ENCODE results near the gene TRAF4.
"Not testable (repeated sequence)": the region's sequence is repeated elsewhere in the genome, so short reads cannot be mapped to it uniquely, and the experiment has no call there.

Gene TRAF4

GRCh38 chr17:28734712-28735241 is 9.0 kb upstream of the TRAF4 start:
- no peak for DNase-seq

GRCh38 chr17:28735242-28735722 is 8.5 kb upstream of the TRAF4 start:
- no peak for DNase-seq

- not testable (repeated sequence) for DNase-seq
Measured at GRCh38 chr17:28735913-28736769, 7.7 kb upstream of the TRAF4 start.

GRCh38 chr17:28737316-28737715 is 6.5 kb upstream of the TRAF4 start:
- no peak for DNase-seq

GRCh38 chr17:28737770-28738679 is 5.8 kb upstream of the TRAF4 start:
- no peak for DNase-seq

- no peak for DNase-seq
Measured at GRCh38 chr17:28738680-28739384, 5.0 kb upstream of the TRAF4 start.

GRCh38 chr17:28740406-28741357 is 3.1 kb upstream of the TRAF4 start:
- DNase-seq, result no peak

- no peak for DNase-seq
Measured at GRCh38 chr17:28741358-28742349, 2.2 kb upstream of the TRAF4 start.

- no peak for DNase-seq
Measured at GRCh38 chr17:28744104-28744971, 527 bp downstream of the TRAF4 start.

- DNase-seq, result peak; percentile 70
Measured at GRCh38 chr17:28744972-28745785, 1.4 kb downstream of the TRAF4 start.

GRCh38 chr17:28745786-28746411 is 2.1 kb downstream of the TRAF4 start:
- DNase-seq, result no peak

GRCh38 chr17:28746611-28747050 is 2.8 kb downstream of the TRAF4 start:
- no peak for DNase-seq

GRCh38 chr17:28747051-28747691 is 3.4 kb downstream of the TRAF4 start:
- DNase-seq, result no peak

GRCh38 chr17:28747801-28748750 is 4.3 kb downstream of the TRAF4 start:
- no peak for DNase-seq

GRCh38 chr17:28748852-28749515 is 5.2 kb downstream of the TRAF4 start:
- no peak for DNase-seq
